C4-2B (cell line): ENCODE measurements around the gene NHLH2.
A peak's percentile ranks its signal among the peaks of the same experiment; 100 is the strongest.

Source experiments
- H3K27ac ChIP-seq: fragments of 450-650 bp; 2 replicates; pipeline ENCODE4 v1.5.1; 2017
- ZFX ChIP-seq: fragments of 450-650 bp; IDR thresholded peaks from 2 replicates; pipeline ENCODE4 v1.6.1; 2017
- TF ChIP-seq, protein P1 (sequence below): fragments of 450-650 bp; conservative IDR thresholded peaks from 2 replicates; pipeline ENCODE4 v1.5.1; 2017; ENCODE audit warnings: mild to moderate bottlenecking

NHLH2 gene

DNA sequence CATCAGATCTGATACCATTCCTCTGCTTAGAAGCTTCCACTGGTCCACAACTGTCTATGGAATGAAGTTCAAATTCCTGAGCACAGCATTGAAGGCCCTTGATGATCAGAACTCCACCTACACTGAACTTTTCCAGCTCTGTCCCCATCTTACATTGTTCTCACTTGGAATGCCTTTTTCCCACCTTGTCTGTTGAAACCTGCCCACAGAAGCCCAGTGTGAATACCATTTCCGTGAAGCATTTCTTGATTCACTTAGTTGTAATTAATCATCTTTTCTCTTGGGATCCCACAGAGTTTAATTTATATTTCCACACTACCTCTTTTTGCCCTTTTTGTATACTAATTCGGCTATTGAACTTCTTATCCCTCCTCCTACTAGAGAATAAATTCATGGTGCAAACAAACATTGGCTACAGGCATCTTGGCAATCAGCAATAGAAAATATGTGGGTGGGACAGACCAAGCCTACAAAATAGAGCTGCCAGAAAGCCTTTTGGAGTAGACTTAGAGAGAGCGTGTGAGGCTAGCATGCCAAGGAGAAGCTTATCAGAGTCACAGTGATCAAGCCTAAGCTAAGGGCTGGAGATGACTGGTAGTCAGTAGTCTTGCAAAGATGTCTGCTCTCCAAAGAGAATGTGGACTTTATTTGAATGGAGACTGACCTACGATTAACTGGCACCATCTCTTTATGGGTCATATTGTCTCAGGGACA is 26.1 kb downstream of the NHLH2 start:
- TF ChIP-seq, protein P1, sequence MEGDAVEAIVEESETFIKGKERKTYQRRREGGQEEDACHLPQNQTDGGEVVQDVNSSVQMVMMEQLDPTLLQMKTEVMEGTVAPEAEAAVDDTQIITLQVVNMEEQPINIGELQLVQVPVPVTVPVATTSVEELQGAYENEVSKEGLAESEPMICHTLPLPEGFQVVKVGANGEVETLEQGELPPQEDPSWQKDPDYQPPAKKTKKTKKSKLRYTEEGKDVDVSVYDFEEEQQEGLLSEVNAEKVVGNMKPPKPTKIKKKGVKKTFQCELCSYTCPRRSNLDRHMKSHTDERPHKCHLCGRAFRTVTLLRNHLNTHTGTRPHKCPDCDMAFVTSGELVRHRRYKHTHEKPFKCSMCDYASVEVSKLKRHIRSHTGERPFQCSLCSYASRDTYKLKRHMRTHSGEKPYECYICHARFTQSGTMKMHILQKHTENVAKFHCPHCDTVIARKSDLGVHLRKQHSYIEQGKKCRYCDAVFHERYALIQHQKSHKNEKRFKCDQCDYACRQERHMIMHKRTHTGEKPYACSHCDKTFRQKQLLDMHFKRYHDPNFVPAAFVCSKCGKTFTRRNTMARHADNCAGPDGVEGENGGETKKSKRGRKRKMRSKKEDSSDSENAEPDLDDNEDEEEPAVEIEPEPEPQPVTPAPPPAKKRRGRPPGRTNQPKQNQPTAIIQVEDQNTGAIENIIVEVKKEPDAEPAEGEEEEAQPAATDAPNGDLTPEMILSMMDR = no peak
- TF ChIP-seq ZFX = no peak
- no peak overlapping the region; the same call in 1 of the 2 replicates for H3K27ac ChIP-seq

DNA sequence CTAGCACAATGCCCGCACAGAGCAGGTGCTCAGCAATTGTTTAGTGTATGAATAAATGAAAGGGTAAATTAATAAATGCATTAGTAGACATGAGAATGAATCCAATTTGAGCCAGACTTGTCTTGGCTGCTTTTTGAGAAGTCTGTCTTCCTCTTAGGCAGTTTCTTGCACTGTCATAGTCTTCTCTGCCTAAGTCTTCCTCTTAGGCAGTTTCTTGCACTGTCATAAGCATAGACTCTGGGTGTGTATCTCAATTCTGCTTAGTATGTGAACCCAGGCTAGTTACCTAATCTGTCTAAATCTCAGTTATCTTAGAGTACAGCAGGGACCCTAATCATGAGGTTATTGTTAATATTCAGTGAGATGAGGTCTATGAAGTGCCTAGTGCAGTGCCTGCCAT is 27.2 kb downstream of the NHLH2 start:
- H3K27ac ChIP-seq = no peak overlapping the region
- TF ChIP-seq, protein P1 = no peak
- TF ChIP-seq ZFX = no peak

DNA sequence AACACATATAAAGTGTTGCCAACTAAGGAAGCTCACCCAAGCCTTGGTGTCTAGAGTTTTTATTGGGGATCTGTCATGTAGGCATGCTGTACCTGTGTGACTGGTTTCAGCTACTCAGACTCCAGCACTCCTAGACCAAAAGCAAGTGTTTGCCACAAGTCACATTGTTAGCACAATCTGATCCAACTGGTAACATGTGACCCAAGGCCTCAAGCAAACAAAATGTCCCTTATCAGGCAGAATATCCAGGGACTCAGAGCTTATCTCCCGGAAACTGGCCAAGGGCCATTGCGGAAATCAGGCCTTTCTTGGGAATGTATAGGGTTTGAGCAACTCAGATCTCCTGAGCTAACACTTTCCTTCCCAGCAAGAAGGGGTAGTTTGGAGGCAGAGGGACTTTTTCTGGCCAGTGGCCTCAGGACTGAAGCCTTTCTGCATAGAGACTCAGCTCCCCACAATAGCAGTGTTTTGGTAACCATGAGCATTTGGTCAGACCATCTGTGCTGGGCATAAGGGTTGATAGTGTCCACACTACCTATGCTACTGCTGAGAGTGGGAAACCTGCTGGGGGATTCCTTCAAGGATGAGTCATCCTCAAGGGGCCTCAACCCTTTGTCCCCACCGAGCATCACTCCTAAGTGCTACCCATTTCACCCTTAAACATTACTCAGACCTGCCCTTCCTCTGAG is 29.6 kb downstream of the NHLH2 start:
- H3K27ac ChIP-seq = peak overlapping the region; percentile 96
- no peak for TF ChIP-seq ZFX
- TF ChIP-seq, protein P1 = no peak

DNA sequence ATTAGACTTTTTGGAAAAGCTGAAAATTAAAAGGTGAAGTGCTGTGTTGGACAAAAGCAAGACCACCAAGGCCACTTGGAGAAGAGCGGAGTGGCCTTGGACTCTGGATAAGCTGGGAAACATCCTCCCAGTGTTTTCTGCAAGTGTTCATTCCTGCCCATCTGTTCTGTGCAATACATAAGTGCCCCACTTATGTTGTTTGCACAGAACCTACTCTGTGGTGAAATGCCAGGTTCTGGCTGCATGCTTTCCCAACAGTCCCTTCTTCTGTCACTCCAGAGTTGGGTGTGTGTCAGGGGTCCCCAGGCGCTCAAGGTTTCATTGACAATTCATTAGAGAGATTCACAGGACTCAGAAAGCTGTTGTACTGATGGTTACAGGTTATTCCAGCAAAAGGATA is 30.3 kb downstream of the NHLH2 start:
- TF ChIP-seq, protein P1 = no peak
- no peak for TF ChIP-seq ZFX
- H3K27ac ChIP-seq = peak overlapping the region; percentile 96

DNA sequence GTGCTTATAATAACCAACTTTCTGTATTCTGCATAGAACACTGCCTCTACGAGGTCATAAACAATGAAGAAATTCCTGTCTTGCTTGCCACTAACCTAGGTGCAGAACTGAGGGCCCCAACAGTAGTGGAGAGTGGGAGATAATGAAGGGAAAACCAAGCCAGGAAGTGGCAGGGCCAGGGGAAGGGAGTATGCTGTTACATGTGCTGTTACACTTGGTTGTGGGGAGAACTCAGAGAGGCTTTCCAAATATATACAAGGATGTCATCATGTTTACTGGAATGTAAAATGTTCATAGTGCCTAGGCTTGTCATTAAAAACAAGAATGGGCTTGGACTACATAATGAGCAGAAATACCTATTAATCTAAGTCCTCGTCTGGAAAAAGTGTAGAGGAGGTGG is 31.1 kb downstream of the NHLH2 start:
- TF ChIP-seq, protein P1 = no peak
- no peak for TF ChIP-seq ZFX
- no peak overlapping the region for H3K27ac ChIP-seq

DNA sequence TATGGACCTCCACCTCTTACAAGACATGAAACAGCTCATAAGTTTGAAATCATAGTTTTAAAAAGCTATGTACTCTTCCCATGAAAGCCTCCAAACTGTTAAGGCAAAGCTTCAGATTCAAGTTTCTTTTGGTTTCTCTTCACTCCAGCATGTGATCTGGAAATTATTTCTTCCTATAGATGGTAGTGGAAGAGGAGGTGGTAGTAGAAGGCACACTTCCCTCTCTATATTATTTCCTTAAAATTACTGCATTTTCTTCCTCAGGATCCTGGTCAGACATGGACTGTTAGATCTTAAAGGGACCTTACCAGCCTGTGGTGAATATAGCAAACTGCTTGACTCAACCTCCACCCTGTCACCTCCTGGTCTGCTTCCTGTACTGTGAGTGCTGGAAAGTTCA is 31.9 kb downstream of the NHLH2 start:
- no peak overlapping the region for H3K27ac ChIP-seq
- TF ChIP-seq, protein P1 = no peak
- TF ChIP-seq ZFX = no peak

DNA sequence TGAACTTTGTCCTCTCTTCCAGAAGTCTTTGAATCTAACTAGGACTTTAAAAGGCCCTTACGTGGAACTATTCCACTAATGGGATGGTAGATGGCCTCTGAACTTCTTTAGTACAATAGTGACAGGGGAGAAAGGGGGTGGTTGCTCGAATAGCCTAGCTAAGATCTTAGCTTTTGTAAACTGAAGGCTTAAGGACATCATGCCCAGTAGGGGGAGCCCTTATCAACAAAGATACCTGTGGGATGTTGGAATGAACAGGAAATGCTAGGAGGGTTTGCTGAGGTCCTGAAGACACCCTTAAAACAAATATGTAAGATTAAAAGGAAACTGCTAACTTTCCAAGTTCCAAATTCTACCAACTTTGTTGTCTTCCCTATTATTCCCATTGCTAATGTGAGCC is 33.2 kb downstream of the NHLH2 start:
- TF ChIP-seq, protein P1 = peak; percentile 87
- TF ChIP-seq ZFX = no peak
- no peak overlapping the region for H3K27ac ChIP-seq
